GM23248 (cell line): ENCODE results near the gene TTC39C. TPM values are rescaled to one million over a fixed set of nuclear protein-coding genes. Genes with fewer than 3 reads are reported as not detected.

Experiments
- DNase-seq: peaks from one replicate; pipeline ENCODE4 v3.0.0-alpha.2; 2015
- H2AFZ ChIP-seq: fragments of 200-600 bp; sonication (generic); 2 replicates; pipeline ENCODE4 v1.6.1; 2016; ENCODE audit warnings: antibody characterized with exemption
- H3F3A ChIP-seq: fragments of 200-600 bp; sonication (generic); 2 replicates; pipeline ENCODE4 v1.6.1; 2016; ENCODE audit warnings: mild to moderate bottlenecking, antibody characterized with exemption, mixed run types; ENCODE audit not compliant: insufficient read depth
- H3K27ac ChIP-seq: fragments of 200-600 bp; sonication (generic); 2 replicates; pipeline ENCODE4 v1.5.1; 2016; ENCODE audit warnings: mild to moderate bottlenecking
- H3K27me3 ChIP-seq: fragments of 200-600 bp; sonication (generic); replicated peaks from 2 replicates; pipeline ENCODE4 v1.6.1; 2016; ENCODE audit warnings: mild to moderate bottlenecking; ENCODE audit not compliant: insufficient read depth
- H3K36me3 ChIP-seq: fragments of 200-600 bp; sonication (generic); 2 replicates; pipeline ENCODE4 v1.6.1; 2016; ENCODE audit warnings: low read depth, mild to moderate bottlenecking
- H3K4me1 ChIP-seq: fragments of 200-600 bp; sonication (generic); 2 replicates; pipeline ENCODE4 v1.6.1; 2016; ENCODE audit warnings: mild to moderate bottlenecking; ENCODE audit not compliant: insufficient read depth
- H3K4me2 ChIP-seq: fragments of 200-600 bp; sonication (generic); one replicate; pipeline ENCODE4 v1.6.1; 2016; ENCODE audit warnings: mild to moderate bottlenecking; ENCODE audit not compliant: unreplicated experiment
- H3K4me3 ChIP-seq: fragments of 200-600 bp; sonication (generic); 2 replicates; pipeline ENCODE4 v1.5.1; 2016; ENCODE audit warnings: mild to moderate bottlenecking
- H3K79me2 ChIP-seq: fragments of 200-600 bp; sonication (generic); 2 replicates; pipeline ENCODE4 v1.6.1; 2016; ENCODE audit warnings: mild to moderate bottlenecking; ENCODE audit not compliant: insufficient read depth
- H3K9ac ChIP-seq: fragments of 200-600 bp; sonication (generic); 2 replicates; pipeline ENCODE4 v1.6.1; 2016; ENCODE audit warnings: mild to moderate bottlenecking
- H3K9me2 ChIP-seq: fragments of 200-600 bp; sonication (generic); 2 replicates; pipeline ENCODE4 v1.6.1; 2016; ENCODE audit warnings: mixed run types, mild to moderate bottlenecking, moderate library complexity; ENCODE audit not compliant: insufficient read depth
- H3K9me3 ChIP-seq: fragments of 200-600 bp; sonication (generic); one replicate; pipeline ENCODE4 v1.6.1; 2017; ENCODE audit warnings: low read depth
- H4K20me1 ChIP-seq: fragments of 200-600 bp; sonication (generic); 2 replicates; pipeline ENCODE4 v1.6.0; 2016; ENCODE audit not compliant: insufficient read depth
- EZH2 ChIP-seq: fragments of 200-600 bp; sonication (generic); IDR thresholded peaks from 2 replicates; pipeline ENCODE4 v1.6.1; 2018; ENCODE audit warnings: antibody characterized with exemption, mild to moderate bottlenecking; ENCODE audit not compliant: insufficient read depth, poor library complexity, severe bottlenecking
- EZH2phosphoT487 ChIP-seq: fragments of 200-600 bp; sonication (generic); IDR thresholded peaks from 2 replicates; pipeline ENCODE4 v1.6.1; 2018; ENCODE audit warnings: antibody characterized with exemption, moderate library complexity, mild to moderate bottlenecking, low read depth; ENCODE audit not compliant: insufficient read depth
- WGBS, 2 experiments: methylation state at CpG; one replicate each; pipeline ENCODE4 v1.1.6; 2015 to 2017; ENCODE audit warnings: low lambda C conversion rate in 2 of 2, low coverage in 1 of 2; ENCODE audit errors: missing lambda C conversion rate in 2 of 2; 5-methylcytosine and 5-hydroxymethylcytosine counted together
- in situ Hi-C: fragments of 300-500 bp; cut with MboI; formaldehyde crosslinking; loops from 2 replicates; pipeline ENCODE4 v1.15.0; 2020
- polyA plus RNA-seq: library from polyadenylated mRNA; unstranded; fragments of >200 nt; fragmentation: Nextera tagmentation; extraction: Ambion mirVana; gene quantifications from 2 replicates; pipeline ENCODE4 v1.2.1, GENCODE V29; 2016
- total RNA-seq: library from RNA; depleted of rRNA; stranded (reverse); fragments of >200 nt; shearing (Covaris generic); gene quantifications from 2 replicates; pipeline ENCODE4 v1.2.3, GENCODE V29; 2014

TTC39C gene
- total and polyA plus RNA-seq, 2 experiments from 2014 or later: 15.7 to 24.3 TPM

- Histone ChIP-seq H3K9me3 (no peaks in the 10 kb centered on the region), H3K4me2 (no peak overlapping the region), H3K4me3 (no peak overlapping the region), H3K9ac (no peak overlapping the region), H3F3A (no peaks in the 10 kb centered on the region), H3K4me1 (peaks cover 16% of the 10 kb centered on the region; the same call in 1 of the 2 replicates), H3K27me3 (no peaks in the 10 kb centered on the region), H4K20me1 (no peaks in the 10 kb centered on the region), H3K27ac (no peak overlapping the region), H3K79me2 (peaks cover 82% of the 10 kb centered on the region), H3K36me3 (no peaks in the 10 kb centered on the region), H3K9me2 (no peaks in the 10 kb centered on the region), H2AFZ (no peak overlapping the region)
- WGBS, 2 experiments: 37 to 59% methylated on average over 2 of the region's 2 CpGs
- in situ Hi-C loops: no loop called here
- peak; percentile 20 for DNase-seq
- TF ChIP-seq EZH2phosphoT487 (no peak), EZH2 (no peak)
Observed at GRCh38 chr18:24060644-24061043, 46.1 kb downstream of the TTC39C start.

- 82% methylated on average over 4 of the region's 4 CpGs for WGBS, 2 experiments
- H3K4me2 ChIP-seq: peak overlapping the region; percentile 36
Observed at GRCh38 chr18:24063121-24063731, 48.7 kb downstream of the TTC39C start.

DNA sequence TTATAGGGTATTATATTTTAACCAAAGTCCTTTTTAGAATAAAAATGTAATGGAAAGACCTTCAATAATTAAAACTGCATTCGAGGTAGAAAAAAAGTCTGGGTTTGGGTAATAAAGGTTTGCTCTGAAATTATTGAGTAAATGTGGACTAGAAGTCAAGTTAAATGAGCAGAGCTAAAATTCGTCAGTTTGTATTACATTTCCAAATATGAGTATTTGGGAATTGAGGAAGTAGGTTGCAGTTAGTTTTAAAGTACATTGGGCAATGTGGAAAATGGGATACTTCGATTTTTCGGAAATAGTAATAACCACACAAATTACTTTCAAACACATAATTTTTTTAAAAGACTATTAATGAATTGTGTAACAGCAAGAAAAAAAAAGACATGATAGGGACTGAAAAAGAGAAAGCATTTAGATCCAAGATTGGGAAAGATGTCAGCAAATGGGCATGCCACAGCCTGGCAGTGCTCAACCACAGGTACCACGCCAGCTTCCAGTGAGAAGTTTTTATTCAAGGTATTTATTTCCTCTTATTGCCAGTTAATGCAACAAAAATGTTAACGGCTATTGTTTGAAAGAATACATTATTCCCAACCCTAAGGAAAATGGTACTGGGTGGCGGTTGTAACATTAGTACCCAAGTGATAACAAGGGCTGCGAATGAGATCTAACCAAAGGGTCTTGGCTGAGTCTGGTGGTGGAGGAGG, 50.0 kb downstream of the TTC39C start:
- TF ChIP-seq EZH2phosphoT487: no peak
- TF ChIP-seq EZH2: no peak
- Histone ChIP-seq H3K9ac (no peak overlapping the region), H3F3A (no peaks in the 10 kb centered on the region), H3K4me1 (peaks cover 20% of the 10 kb centered on the region), H3K4me2 (no peak overlapping the region), H3K36me3 (peaks cover 9% of the 10 kb centered on the region), H3K79me2 (peaks cover 46% of the 10 kb centered on the region), H3K4me3 (no peak overlapping the region), H3K27me3 (no peaks in the 10 kb centered on the region), H3K9me3 (no peaks in the 10 kb centered on the region), H3K9me2 (no peaks in the 10 kb centered on the region), H3K27ac (no peak overlapping the region), H2AFZ (no peak overlapping the region), H4K20me1 (no peaks in the 10 kb centered on the region)
- WGBS, 2 experiments: 95 to 98% methylated on average over 8 of the region's 8 CpGs
- no peak for DNase-seq
- in situ Hi-C loops: no loop called here

More at GRCh38 chr18:24063121-24063731, 48.7 kb downstream of the TTC39C start:
- in situ Hi-C loops: no loop called here
- Histone ChIP-seq H3F3A (no peaks in the 10 kb centered on the region), H3K9ac (no peak overlapping the region), H3K4me3 (no peak overlapping the region), H3K4me1 (peaks cover 20% of the 10 kb centered on the region), H4K20me1 (no peaks in the 10 kb centered on the region), H3K9me3 (no peaks in the 10 kb centered on the region), H2AFZ (no peak overlapping the region), H3K9me2 (no peaks in the 10 kb centered on the region), H3K27me3 (no peaks in the 10 kb centered on the region), H3K27ac (no peak overlapping the region), H3K36me3 (peaks cover 3% of the 10 kb centered on the region; the same call in 1 of the 2 replicates), H3K79me2 (peaks cover 59% of the 10 kb centered on the region)
- DNase-seq: peak; percentile 66
- TF ChIP-seq EZH2phosphoT487: no peak
- no peak for TF ChIP-seq EZH2

DNA sequence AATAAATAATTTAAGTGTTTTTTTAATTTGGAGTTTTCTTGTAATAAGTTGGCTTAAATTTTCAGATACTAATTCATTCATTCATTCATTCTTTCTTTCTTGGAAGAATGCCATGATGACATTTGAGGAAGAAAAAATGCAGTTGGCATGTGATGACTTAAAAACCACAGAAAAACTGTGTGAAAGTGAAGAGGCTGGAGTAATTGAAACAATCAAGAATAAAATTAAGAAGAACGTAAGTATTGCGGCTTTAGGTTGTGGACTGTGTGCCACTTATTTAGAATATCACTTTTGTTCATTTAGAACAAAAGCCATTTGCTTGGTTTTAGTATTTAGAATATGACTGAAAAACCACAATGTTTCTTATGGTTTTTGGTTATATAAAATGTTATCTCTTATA, 51.4 kb downstream of the TTC39C start:
- no peak overlapping the region for H3K9ac ChIP-seq
- WGBS, 2 experiments: 94 to 98% methylated on average over 2 of the region's 2 CpGs
- in situ Hi-C loops: no loop called here
- H2AFZ ChIP-seq: no peak overlapping the region
- no peak for TF ChIP-seq EZH2phosphoT487
- no peak for TF ChIP-seq EZH2
- H3K9me3 ChIP-seq: no peaks in the 10 kb centered on the region
- no peaks in the 10 kb centered on the region for H4K20me1 ChIP-seq
- peaks cover 16% of the 10 kb centered on the region for H3K4me1 ChIP-seq
- H3K27ac ChIP-seq: no peak overlapping the region
- no peak for DNase-seq
- H3K4me3 ChIP-seq: no peak overlapping the region
- H3K79me2 ChIP-seq: peaks cover 32% of the 10 kb centered on the region
- H3F3A ChIP-seq: no peaks in the 10 kb centered on the region
- H3K36me3 ChIP-seq: peaks cover 9% of the 10 kb centered on the region
- no peaks in the 10 kb centered on the region for H3K27me3 ChIP-seq
- no peaks in the 10 kb centered on the region for H3K9me2 ChIP-seq
- H3K4me2 ChIP-seq: no peak overlapping the region
